AG04450 (cell line): ENCODE data around the gene CMC4. TPM values are rescaled to one million over a fixed set of nuclear protein-coding genes. Genes with fewer than 3 reads are reported as not detected.

Source experiments
- CTCF ChIA-PET: fragments of 300-600, 350-600 bp; formaldehyde crosslinking; extraction: SDS; loops from one replicate; lab custom pipeline; 2022; ENCODE audit warnings: antibody characterized with exemption, inconsistent platforms; lab: Charles Lee
- POLR2A ChIA-PET: fragments of 350-600 bp; formaldehyde crosslinking; extraction: SDS; loops from one replicate; lab custom pipeline; 2021; ENCODE audit warnings: antibody characterized with exemption, inconsistent platforms; lab: Yijun Ruan, JAX
- DNase-seq: peaks from one replicate; pipeline ENCODE4 v3.0.0-alpha.2; 2011; ENCODE audit warnings: low read depth, low spot score
- H3K27ac ChIP-seq: one replicate; pipeline ENCODE4 v1.5.1; 2012; ENCODE audit warnings: low read depth, low read length, control low read depth
- H3K27me3 ChIP-seq: one replicate; pipeline ENCODE4 v1.6.0; 2012; ENCODE audit warnings: low read length; ENCODE audit not compliant: control insufficient read depth, insufficient read depth
- H3K4me3 ChIP-seq: 2 replicates; pipeline ENCODE4 v1.5.1; 2011; ENCODE audit warnings: mild to moderate bottlenecking, low read depth, low read length, control low read depth
- H3K9me3 ChIP-seq: 2 replicates; pipeline ENCODE4 v1.5.1; 2012; ENCODE audit warnings: low read length; ENCODE audit not compliant: control insufficient read depth, insufficient read depth
- polyA plus RNA-seq: library from polyadenylated mRNA; depleted of rRNA; stranded (reverse); fragments of >200 nt; gene quantifications from 2 replicates; pipeline ENCODE4 v1.2.3, GENCODE V29; 2011
- TF ChIP-seq, protein P1 (sequence below): IDR thresholded peaks from 2 replicates; pipeline ENCODE4 v1.5.1; 2011; ENCODE audit warnings: low read depth, low read length, control low read depth, inconsistent platforms

The CMC4 gene
- polyA plus RNA-seq, 1 experiment = 10.1 TPM

GRCh38 chrX:155068165-155068564 is 2.8 kb downstream of the CMC4 start:
- no peaks in the 10 kb centered on the region; the same call in 1 of the 2 replicates for H3K9me3 ChIP-seq
- POLR2A ChIA-PET = no interaction called here
- TF ChIP-seq, protein P1, sequence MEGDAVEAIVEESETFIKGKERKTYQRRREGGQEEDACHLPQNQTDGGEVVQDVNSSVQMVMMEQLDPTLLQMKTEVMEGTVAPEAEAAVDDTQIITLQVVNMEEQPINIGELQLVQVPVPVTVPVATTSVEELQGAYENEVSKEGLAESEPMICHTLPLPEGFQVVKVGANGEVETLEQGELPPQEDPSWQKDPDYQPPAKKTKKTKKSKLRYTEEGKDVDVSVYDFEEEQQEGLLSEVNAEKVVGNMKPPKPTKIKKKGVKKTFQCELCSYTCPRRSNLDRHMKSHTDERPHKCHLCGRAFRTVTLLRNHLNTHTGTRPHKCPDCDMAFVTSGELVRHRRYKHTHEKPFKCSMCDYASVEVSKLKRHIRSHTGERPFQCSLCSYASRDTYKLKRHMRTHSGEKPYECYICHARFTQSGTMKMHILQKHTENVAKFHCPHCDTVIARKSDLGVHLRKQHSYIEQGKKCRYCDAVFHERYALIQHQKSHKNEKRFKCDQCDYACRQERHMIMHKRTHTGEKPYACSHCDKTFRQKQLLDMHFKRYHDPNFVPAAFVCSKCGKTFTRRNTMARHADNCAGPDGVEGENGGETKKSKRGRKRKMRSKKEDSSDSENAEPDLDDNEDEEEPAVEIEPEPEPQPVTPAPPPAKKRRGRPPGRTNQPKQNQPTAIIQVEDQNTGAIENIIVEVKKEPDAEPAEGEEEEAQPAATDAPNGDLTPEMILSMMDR = no peak
- CTCF ChIA-PET = no interaction called here
- H3K27me3 ChIP-seq = no peaks in the 10 kb centered on the region
- no peak overlapping the region for H3K27ac ChIP-seq
- no peak for DNase-seq
- no peak overlapping the region for H3K4me3 ChIP-seq

DNA sequence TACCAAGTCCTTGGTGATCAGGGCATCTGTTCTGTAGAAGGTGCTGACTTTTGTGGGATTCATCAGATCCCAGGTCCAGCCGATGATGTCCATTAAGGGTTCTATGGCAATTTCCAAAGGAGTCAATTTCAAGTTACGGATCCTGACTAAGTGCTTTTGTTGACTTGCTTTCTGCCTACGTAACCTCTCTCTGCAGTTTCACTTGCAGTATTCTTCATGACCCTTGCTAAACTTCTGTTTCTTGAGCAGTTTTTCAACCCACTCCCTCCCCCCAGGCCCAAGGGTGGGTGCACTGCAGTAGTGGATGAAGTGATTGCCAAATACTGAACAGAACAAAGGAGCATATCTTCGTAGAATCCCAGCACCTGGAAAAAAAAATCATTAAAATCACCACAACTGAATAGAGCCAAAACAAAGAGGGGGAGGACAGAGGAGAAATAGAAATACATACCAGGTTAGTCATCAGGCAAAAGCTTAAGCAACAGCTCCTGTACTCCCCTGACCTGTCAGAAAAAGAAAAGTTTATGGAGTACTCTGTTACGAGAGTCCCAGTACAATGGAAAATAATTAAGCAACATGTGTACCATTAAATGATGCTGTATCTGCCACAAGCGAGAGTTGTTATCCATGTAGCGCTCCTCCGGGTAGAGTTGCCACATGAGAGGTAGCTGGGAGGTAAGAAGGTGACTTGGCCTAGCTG is 5.8 kb downstream of the CMC4 start:
- CTCF ChIA-PET = interaction anchor here (1.7 kb wide), 1 partner anchor 8 kb away, joined by 4 read pairs; no protein-coding TSS in a partner anchor
- TF ChIP-seq, protein P1 = no peak
- no peak for DNase-seq

GRCh38 chrX:155061760-155062159 is 9.2 kb downstream of the CMC4 start:
- POLR2A ChIA-PET = no interaction called here

More for the DNA sequence above, 5.8 kb downstream of the CMC4 start:
- Histone ChIP-seq H3K27ac (no peak overlapping the region), H3K27me3 (no peaks in the 10 kb centered on the region), H3K4me3 (no peak overlapping the region), H3K9me3 (no peaks in the 10 kb centered on the region)
- POLR2A ChIA-PET = no interaction called here

GRCh38 chrX:155056877-155057792 is 13.8 kb downstream of the CMC4 start:
- DNase-seq = peak; percentile 26
- POLR2A ChIA-PET = interaction anchor here (0.8 kb wide), 1 partner anchor 30 kb away, joined by 3 read pairs; the partner anchor contains the start of gene FUNDC2

More at GRCh38 chrX:155061760-155062159, 9.2 kb downstream of the CMC4 start:
- Histone ChIP-seq H3K9me3 (no peaks in the 10 kb centered on the region), H3K27ac (no peak overlapping the region), H3K27me3 (no peaks in the 10 kb centered on the region), H3K4me3 (no peak overlapping the region)
- no peak for DNase-seq
- TF ChIP-seq, protein P1 = no peak
- CTCF ChIA-PET = interaction anchor here (1.2 to 2.3 kb wide), 3 partner anchors 13 to 144 kb away, joined by 3 to 5 read pairs (median 3); no protein-coding TSS in a partner anchor

More at GRCh38 chrX:155056877-155057792, 13.8 kb downstream of the CMC4 start:
- H3K27ac ChIP-seq = no peak overlapping the region
- CTCF ChIA-PET = interaction anchor here (0.8 to 3.7 kb wide), 10 partner anchors 8 to 139 kb away, joined by 3 to 19 read pairs (median 5); partner anchors contain the start of genes CMC4 and MTCP1
- TF ChIP-seq, protein P1 = peak; percentile 67
- H3K9me3 ChIP-seq = no peaks in the 10 kb centered on the region
- H3K4me3 ChIP-seq = peak overlapping the region; percentile 25; the same call in 1 of the 2 replicates
- no peaks in the 10 kb centered on the region for H3K27me3 ChIP-seq
